ENCODE measurements around the gene CSGALNACT2. TPM values are rescaled to one million over a fixed set of nuclear protein-coding genes. Genes with fewer than 3 reads are reported as not detected.
"Not testable (repeated sequence)": the region's sequence is repeated elsewhere in the genome, so short reads cannot be mapped to it uniquely, and the experiment has no call there.

The CSGALNACT2 gene
- 2.0 and 3.0 TPM in 2 replicates for total RNA-seq (2014; rRNA removed; shearing (Covaris generic))
- polyA plus RNA-seq (2015; cell fraction: cytosol; rRNA removed): 6.1 and 7.1 TPM in 2 replicates
- polyA plus RNA-seq (2015; cell fraction: nucleus; rRNA removed): 9.7 and 10.5 TPM in 2 replicates

- peak; percentile 78 for DNase-seq (ENCODE audit: low read depth)
These were observed at the start of gene CSGALNACT2 for GRCh38 chr10:43138021-43138756. TSS of gene CSGALNACT2 (plus strand) at chr10:43138445. CDS start at chr10:43155150, 16,705 bp downstream.

- DNase-seq (ENCODE audit: low read depth): no peak
These were observed 48.7 kb upstream of the CSGALNACT2 start for GRCh38 chr10:43089519-43089918.

GRCh38 chr10:43090188-43090587, 48.1 kb upstream of the CSGALNACT2 start:
- no peak for DNase-seq (ENCODE audit: low read depth)

- DNase-seq (ENCODE audit: low read depth): no peak
These were observed 47.6 kb upstream of the CSGALNACT2 start for GRCh38 chr10:43090664-43091063.

GRCh38 chr10:43091846-43092245, 46.4 kb upstream of the CSGALNACT2 start:
- DNase-seq (ENCODE audit: low read depth): peak; percentile 13

- DNase-seq (ENCODE audit: low read depth): no peak
These were observed 44.7 kb upstream of the CSGALNACT2 start for GRCh38 chr10:43093423-43094076.

GRCh38 chr10:43094085-43094484, 44.2 kb upstream of the CSGALNACT2 start:
- no peak for DNase-seq (ENCODE audit: low read depth)

- not testable (repeated sequence) for DNase-seq (ENCODE audit: low read depth)
These were observed 38.9 kb upstream of the CSGALNACT2 start for GRCh38 chr10:43099339-43099738.

GRCh38 chr10:43099928-43100327, 38.3 kb upstream of the CSGALNACT2 start:
- no peak for DNase-seq (ENCODE audit: low read depth)

- no peak for DNase-seq (ENCODE audit: low read depth)
These were observed 37.9 kb upstream of the CSGALNACT2 start for GRCh38 chr10:43100366-43100765.

- DNase-seq (ENCODE audit: low read depth): no peak
These were observed 36.0 kb upstream of the CSGALNACT2 start for GRCh38 chr10:43102063-43102828.

- peak; percentile 66 for DNase-seq (ENCODE audit: low read depth)
These were observed 32.9 kb upstream of the CSGALNACT2 start for GRCh38 chr10:43105102-43105955.

- no peak for DNase-seq (ENCODE audit: low read depth)
These were observed 32.4 kb upstream of the CSGALNACT2 start for GRCh38 chr10:43105956-43106229.

GRCh38 chr10:43106256-43107091, 31.8 kb upstream of the CSGALNACT2 start:
- DNase-seq (ENCODE audit: low read depth): no peak

- DNase-seq (ENCODE audit: low read depth): no peak
These were observed 29.3 kb upstream of the CSGALNACT2 start for GRCh38 chr10:43108951-43109350.

GRCh38 chr10:43109671-43110249, 28.5 kb upstream of the CSGALNACT2 start:
- no peak for DNase-seq (ENCODE audit: low read depth)

GRCh38 chr10:43110338-43111071, 27.7 kb upstream of the CSGALNACT2 start:
- no peak for DNase-seq (ENCODE audit: low read depth)

GRCh38 chr10:43111101-43111500, 27.1 kb upstream of the CSGALNACT2 start:
- DNase-seq (ENCODE audit: low read depth): no peak
